COLO668 (cell line): ENCODE measurements around the gene CPPED1.
"Not testable (repeated sequence)": the region's sequence is repeated elsewhere in the genome, so short reads cannot be mapped to it uniquely, and the experiment has no call there.

ENCODE experiments used
- DNase-seq: peaks from one replicate; lab custom pipeline; 2025; ENCODE audit not compliant: unreplicated experiment; lab: John Stamatoyannopoulos, UW

Gene CPPED1

GRCh38 chr16:12767897-12768296 lies 35.8 kb downstream of the CPPED1 start:
- no peak for DNase-seq

DNA sequence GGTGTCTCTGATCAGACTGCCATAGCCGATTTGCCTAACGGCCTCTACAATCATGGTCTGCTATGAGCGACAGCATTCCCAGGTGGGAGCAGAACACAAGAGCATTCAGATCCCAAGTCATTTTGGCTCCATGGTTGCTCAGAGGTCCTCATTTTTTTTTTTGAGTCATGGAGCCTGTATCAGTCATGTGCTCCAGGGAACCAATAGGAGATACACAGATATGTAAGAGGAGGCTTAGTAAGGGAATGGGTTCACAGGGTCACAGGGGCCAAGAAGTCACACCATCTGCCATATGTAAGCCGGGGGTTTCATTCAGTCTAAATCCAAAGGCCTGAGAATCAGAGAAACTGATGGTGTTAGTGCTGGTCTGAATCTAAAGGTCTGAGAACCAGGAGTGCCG lies 36.8 kb downstream of the CPPED1 start:
- no peak for DNase-seq

GRCh38 chr16:12766208-12766607 lies 37.5 kb downstream of the CPPED1 start:
- not testable (repeated sequence) for DNase-seq

DNA sequence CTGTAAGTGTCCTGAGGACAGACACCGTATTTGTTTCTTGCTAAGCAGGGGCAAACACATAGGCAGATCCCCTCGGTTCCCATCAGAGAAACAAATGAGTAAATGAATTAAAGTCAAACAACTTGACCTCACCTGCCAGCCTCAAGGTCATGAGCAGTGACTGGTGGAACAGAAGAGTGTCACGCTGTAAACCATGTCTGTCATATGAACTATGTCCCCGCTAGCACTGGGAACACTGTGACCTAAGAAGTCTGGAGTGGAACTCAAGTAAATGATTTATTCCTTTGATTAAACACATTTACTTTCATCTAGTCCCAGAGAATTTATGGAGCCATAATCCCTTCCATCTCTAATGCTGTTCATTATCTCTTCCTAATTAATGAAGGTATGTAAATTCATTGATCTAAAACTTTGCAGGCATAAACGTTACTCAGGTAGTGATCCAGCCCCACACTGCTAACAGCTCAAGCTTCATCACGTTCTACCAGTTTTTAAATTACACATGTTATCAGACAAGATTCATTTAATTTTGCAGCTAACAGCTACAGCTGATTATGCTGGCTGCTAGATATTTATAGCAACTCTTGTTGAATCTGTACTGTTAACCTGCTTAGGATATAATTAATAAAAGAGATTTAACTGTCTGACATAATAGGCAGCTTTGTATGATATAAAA lies 38.7 kb downstream of the CPPED1 start:
- DNase-seq: no peak

DNA sequence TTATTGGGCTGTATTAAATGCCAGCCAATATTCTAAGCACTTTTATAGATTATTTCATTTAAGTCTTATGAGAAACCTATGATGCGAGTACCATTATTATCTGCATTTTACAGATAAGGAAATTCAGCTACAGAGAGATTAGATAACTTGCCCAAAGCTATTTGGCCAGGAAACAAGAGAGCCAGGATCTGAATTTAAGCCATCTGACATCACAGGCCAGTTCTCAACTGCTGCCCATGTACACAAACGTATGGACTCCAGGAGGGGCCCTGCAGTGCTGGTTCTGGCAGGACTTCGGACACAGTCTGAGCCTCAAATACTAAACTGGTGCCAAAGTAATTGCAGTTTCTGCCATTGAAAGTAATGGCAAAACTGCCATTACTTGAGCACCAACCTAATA lies 40.2 kb downstream of the CPPED1 start:
- no peak for DNase-seq

DNA sequence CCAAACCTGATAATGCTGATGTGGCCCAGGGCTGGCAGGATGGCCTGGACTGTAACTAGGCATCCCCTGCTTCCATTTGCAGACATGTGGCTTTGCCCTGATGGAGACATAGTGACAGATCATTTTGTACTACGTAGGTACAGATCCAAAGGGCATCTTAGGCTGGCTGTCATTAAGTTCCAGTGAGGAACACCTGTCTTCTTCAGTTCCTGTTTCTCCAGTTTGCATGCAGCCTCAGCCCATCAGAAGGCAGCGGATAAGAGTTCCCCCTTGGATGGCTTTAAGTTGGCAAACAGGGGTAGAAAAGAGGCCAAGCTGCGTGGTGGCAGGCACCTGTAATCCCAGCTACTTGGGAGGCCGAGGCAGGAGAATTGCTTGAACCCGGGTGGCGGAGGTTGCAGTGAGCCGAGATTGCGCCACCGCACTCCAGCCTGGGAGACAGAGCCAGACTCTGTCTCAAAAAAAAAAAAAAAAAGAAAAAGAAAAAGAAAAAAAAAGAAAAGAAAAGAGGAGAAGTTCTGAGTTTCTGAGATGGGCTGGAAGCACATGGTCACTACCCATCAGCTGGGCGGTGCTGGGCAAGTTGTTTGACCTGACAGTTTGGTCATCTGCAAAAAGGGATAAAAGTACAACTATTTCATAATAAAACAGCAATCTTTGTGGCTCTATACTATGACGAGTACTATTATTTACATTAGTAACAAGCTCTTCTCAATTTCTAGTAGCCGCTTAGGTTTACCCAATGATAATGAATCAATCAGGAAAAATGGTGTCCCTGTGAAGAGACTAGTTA lies 42.7 kb downstream of the CPPED1 start:
- no peak for DNase-seq

DNA sequence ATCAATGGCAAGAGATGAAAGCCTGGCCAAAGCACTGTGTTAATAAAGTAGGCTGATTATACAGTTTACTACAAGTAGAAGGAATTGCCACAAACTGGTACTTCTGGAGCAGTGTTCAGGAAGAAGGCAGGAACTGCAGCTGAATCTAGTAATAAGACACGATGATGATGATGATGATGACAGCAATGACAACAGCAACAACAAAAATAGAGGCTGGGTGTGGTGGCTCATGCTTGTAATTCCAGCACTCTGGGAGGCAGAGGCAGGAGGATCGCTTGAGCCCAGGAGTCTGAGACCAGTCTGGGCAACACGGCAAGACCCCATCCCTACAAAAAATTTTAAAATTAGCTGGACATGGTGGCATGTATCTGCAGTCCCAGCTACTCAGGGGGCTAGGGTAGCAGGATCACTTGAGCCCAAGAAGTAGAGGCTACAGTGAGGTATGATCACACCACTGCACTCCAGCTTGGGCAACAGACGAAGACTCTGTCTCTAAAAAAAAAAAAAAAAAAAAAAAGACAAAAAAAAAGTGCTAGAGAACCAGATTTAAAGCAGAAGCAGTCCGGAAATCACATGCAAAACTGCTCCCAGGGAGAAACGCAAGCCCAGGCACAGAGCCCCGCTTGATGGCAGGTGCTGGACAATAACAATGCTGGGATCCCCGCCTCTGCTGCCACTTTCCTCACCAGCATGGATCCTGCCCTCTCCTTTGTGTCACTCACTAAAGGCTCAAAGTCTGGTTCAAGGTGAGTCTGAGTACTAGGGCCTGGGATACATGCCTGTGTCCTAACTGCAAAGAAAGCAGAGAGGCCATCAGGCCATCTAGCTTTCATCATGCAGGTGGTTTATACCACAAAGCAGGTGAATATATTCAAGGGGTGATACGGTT lies 44.8 kb downstream of the CPPED1 start:
- no peak for DNase-seq

DNA sequence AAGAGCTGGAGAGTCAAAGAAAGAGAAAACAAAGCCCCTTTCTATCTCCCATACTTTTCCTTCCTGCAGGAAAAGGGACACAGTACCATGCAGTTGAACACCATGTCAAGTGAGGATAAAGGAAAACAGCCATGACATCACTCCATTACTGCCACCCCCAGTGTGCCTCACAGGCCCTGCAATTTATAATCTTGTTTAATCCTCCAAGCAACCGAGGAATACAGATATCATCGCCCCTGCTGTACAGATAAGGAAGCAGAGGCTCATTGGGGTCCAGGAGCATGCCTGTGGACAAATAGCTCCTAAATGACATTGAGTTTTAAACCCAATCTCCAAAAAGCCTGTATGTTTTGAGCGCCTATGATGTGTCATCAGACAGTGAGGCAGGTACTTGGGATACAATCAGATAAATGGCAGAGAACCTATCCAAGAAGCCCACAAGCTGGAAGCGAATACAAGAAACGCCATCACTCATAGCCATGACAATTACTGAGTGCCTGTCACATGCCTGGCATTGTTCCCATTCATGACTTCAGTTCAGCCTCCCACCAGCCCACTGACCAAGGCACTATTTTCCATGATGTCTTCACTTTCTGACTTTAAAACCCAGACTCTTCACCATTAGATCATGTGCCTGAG lies 45.5 kb downstream of the CPPED1 start:
- no peak for DNase-seq

- DNase-seq: no peak
These were observed 46.1 kb downstream of the CPPED1 start for GRCh38 chr16:12757546-12757945.

GRCh38 chr16:12754824-12755543 lies 48.7 kb downstream of the CPPED1 start:
- DNase-seq: no peak

DNA sequence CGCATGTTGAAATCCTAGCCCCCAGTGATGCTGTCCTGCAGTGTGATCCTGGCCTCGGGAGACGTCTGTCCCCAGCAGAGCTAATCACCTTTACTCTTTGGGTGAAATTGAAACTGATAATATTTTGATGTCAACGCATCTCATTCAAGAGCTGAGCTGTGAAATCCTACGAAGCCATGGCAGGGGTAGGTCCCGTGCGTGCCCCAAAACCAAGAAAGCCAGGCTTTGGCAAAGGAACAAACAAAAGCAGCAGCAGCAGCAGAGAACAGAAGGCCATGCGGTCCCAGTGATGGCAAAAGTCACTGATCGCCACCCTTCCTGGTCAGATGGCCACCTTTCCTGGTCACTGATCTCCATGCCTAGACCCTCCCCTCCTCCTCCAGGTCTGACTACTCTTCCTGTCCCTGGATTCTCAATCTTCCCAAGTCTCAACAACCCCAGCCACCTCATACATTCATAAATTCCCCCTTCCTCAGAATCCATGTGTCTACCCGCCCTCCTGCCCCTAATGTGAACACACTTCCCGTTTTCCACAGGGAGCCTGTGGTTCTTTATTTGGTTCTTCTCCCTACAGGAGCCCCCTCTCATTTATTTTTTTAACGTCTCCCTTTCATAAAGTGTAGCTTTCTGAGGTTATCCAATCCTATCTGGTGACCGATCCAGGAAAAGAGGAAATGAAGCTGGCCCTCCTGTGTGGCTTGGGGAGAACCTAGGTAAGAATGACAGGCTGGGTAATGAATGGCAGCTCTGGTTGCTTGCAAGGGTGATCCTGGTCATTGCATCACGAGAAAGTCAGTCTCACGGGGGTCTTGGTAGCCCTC lies 50.3 kb downstream of the CPPED1 start:
- DNase-seq: no peak

DNA sequence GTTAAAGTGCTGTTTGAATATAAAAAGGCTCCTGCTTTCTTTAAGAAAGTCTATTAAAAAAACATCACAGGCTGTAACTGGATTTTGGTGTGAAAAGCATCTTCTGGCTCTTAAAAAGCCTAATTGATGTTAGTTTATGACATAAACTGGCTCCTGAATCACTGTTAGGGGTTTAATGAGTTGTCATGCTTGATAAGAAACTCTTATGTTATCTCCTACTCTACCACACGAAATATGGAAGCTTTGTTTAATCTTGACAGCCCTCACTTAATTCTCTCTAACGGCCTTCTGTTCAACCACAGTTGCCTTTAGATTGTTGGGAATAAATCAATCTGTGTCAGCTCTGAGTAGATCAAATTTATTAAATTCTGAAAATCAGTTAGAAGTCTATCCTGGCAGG lies 51.5 kb downstream of the CPPED1 start:
- DNase-seq: no peak

DNA sequence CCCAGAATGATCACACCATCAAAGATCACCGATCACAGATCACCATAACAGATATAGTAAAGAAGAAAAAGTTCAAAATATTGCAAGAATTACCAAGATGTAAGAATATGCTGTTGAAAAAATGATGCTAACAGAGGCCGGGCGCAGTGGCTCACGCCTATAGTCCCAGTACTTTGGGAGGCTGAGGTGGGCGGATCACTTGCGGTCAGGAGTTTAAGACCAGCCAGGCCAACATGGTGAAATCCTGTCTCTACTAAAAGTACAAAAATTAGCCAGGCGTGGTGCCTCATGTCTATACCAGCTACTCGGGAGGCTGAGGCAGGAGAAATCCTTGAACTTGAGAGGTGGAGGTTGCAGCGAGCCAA lies 53.2 kb downstream of the CPPED1 start:
- no peak for DNase-seq

DNA sequence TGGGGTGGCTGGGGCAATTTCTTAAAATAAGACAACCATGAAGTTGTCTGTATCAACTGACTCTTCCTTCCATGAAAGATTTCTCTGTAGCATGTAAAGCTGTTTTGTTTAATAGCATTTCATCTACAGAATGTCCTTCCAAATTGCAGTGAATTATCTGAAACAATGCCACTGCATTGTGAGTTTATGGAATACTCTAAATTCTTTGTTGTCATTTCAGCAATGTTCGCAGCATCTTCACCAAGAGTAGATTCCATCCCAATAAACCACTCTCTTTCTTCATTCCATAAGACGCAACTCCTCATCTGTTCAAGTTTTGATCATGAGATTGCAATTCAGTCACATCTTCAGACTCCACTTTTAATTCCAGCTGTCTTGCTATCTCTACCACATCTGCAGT lies 54.6 kb downstream of the CPPED1 start:
- DNase-seq: no peak

DNA sequence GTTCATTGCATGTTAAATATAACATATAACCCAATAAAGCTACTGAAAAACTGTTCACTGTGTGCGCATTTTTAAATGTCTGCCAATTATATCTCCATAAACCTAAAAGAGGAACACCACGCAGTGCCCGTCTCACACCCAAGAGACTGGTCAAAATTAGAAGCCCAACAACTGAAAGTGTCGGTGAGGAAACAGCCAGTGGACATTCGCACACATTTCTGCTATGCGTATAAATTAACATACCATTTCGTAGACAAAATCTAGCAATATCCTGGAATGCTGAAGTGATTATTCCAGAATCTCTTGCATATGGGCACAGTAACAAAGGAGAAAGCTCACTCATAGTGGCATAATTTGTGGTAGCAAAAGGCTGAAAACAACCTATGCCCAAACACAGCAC lies 55.9 kb downstream of the CPPED1 start:
- no peak for DNase-seq

DNA sequence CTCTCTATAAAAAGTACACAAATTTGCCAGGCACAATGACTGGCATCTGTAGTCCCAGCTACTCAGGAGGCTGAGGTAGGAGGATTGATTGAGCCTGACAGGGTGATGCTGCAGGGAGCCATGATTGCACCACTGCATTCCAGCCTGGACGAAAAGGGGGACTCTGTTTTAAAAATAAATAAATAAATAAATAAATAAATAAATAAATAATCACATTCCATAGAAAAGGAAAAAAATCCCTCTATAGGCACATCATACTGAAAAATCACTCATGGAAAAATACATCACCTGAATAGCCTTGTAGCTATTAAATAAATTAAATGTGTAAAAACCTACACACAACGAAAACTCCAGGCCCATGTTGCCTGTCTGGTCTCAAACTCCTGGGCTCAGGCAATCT lies 56.4 kb downstream of the CPPED1 start:
- DNase-seq: no peak

GRCh38 chr16:12744860-12745259 lies 58.8 kb downstream of the CPPED1 start:
- DNase-seq: no peak

DNA sequence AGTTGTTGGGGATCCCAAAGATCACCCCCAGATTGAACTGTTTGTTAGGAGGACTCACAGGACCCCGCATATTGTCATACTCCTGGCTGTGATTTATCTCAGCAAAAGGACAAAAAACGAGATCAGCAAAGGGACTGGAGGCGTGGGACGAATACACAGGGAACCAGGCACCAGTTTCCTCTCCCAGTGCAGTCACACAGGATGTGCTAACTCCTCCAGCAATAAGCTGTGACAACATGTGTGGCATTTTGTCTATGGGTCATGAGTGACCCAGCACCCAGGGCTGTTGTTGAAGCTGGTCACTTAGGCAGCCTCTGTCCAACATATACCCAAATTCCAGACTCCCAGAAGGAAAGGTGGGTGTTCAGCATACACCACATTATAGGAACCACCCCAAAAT lies 60.9 kb downstream of the CPPED1 start:
- DNase-seq: no peak

- DNase-seq: no peak
These were observed 62.6 kb downstream of the CPPED1 start for GRCh38 chr16:12740986-12741610.
